ENCODE results near the gene EVI2B.
"Not testable (repeated sequence)": the region's sequence is repeated elsewhere in the genome, so short reads cannot be mapped to it uniquely, and the experiment has no call there.

EVI2B gene

GRCh38 chr17:31313982-31314781 is at the start of gene EVI2B:
Gene EVI2B (minus strand): TSS chr17:31314054. CDS start chr17:31305609, 8,445 bp downstream.
- no peak for DNase-seq (ENCODE audit: low read depth, low spot score)
- H3K9me3 ChIP-seq (ENCODE audit: control insufficient read depth, insufficient read depth, low read length): no peaks in the 10 kb centered on the region
- H3K27me3 ChIP-seq (ENCODE audit: control insufficient read depth, insufficient read depth, low read length): no peaks in the 10 kb centered on the region
- H3K4me3 ChIP-seq (ENCODE audit: low read length): no peak within 1 kb of the TSS
- H3K27ac ChIP-seq (ENCODE audit: low read length): no peak within 1 kb of the TSS
- no peaks in the 10 kb centered on the region for H3K36me3 ChIP-seq (ENCODE audit: control insufficient read depth, insufficient read depth, low read length)
- WGBS (ENCODE audit: insufficient coverage, insufficient read length): no CpG with 5 or more reads among the region's 3 CpGs
- H3K4me1 ChIP-seq (ENCODE audit: control insufficient read depth, insufficient read depth, low read length): no peaks in the 10 kb centered on the region

- Histone ChIP-seq H3K36me3 (ENCODE audit: control insufficient read depth, insufficient read depth, low read length) (no peaks in the 10 kb centered on the region; the same call in 1 of the 2 replicates), H3K27ac (ENCODE audit: low read length) (no peak overlapping the region), H3K4me3 (ENCODE audit: low read length) (no peak overlapping the region), H3K4me1 (ENCODE audit: control insufficient read depth, insufficient read depth, low read length) (no peaks in the 10 kb centered on the region), H3K27me3 (ENCODE audit: control insufficient read depth, insufficient read depth, low read length) (no peaks in the 10 kb centered on the region; the same call in 1 of the 2 replicates), H3K9me3 (ENCODE audit: control insufficient read depth, insufficient read depth, low read length) (no peaks in the 10 kb centered on the region)
- no CpG with 5 or more reads among the region's 3 CpGs for WGBS (ENCODE audit: insufficient coverage, insufficient read length)
- no peak for DNase-seq (ENCODE audit: low read depth, low spot score)
Observed at GRCh38 chr17:31357839-31358394, 44.1 kb upstream of the EVI2B start.

GRCh38 chr17:31357091-31357490 is 43.2 kb upstream of the EVI2B start:
- no peak for DNase-seq (ENCODE audit: low read depth, low spot score)
- no peaks in the 10 kb centered on the region for H3K4me1 ChIP-seq (ENCODE audit: control insufficient read depth, insufficient read depth, low read length)
- no peaks in the 10 kb centered on the region for H3K9me3 ChIP-seq (ENCODE audit: control insufficient read depth, insufficient read depth, low read length)
- no CpG with 5 or more reads among the region's 2 CpGs for WGBS (ENCODE audit: insufficient coverage, insufficient read length)
- no peak overlapping the region for H3K4me3 ChIP-seq (ENCODE audit: low read length)
- H3K27me3 ChIP-seq (ENCODE audit: control insufficient read depth, insufficient read depth, low read length): no peaks in the 10 kb centered on the region; the same call in 1 of the 2 replicates
- H3K36me3 ChIP-seq (ENCODE audit: control insufficient read depth, insufficient read depth, low read length): no peaks in the 10 kb centered on the region; the same call in 1 of the 2 replicates
- no peak overlapping the region for H3K27ac ChIP-seq (ENCODE audit: low read length)

- Histone ChIP-seq H3K4me1 (ENCODE audit: control insufficient read depth, insufficient read depth, low read length) (no peaks in the 10 kb centered on the region), H3K27me3 (ENCODE audit: control insufficient read depth, insufficient read depth, low read length) (no peaks in the 10 kb centered on the region; the same call in 1 of the 2 replicates), H3K36me3 (ENCODE audit: control insufficient read depth, insufficient read depth, low read length) (no peaks in the 10 kb centered on the region), H3K27ac (ENCODE audit: low read length) (no peak overlapping the region), H3K9me3 (ENCODE audit: control insufficient read depth, insufficient read depth, low read length) (no peaks in the 10 kb centered on the region), H3K4me3 (ENCODE audit: low read length) (no peak overlapping the region)
- DNase-seq (ENCODE audit: low read depth, low spot score): no peak
- no CpG with 5 or more reads among the region's 1 CpG for WGBS (ENCODE audit: insufficient coverage, insufficient read length)
Observed at GRCh38 chr17:31355935-31356334, 42.1 kb upstream of the EVI2B start.

- H3K9me3 ChIP-seq (ENCODE audit: control insufficient read depth, insufficient read depth, low read length): no peaks in the 10 kb centered on the region
- no peak for DNase-seq (ENCODE audit: low read depth, low spot score)
- no peak overlapping the region for H3K4me3 ChIP-seq (ENCODE audit: low read length)
- H3K27ac ChIP-seq (ENCODE audit: low read length): no peak overlapping the region
- no peaks in the 10 kb centered on the region for H3K36me3 ChIP-seq (ENCODE audit: control insufficient read depth, insufficient read depth, low read length)
- no peaks in the 10 kb centered on the region for H3K27me3 ChIP-seq (ENCODE audit: control insufficient read depth, insufficient read depth, low read length)
- H3K4me1 ChIP-seq (ENCODE audit: control insufficient read depth, insufficient read depth, low read length): no peaks in the 10 kb centered on the region
Observed at GRCh38 chr17:31349454-31349853, 35.6 kb upstream of the EVI2B start.

GRCh38 chr17:31345191-31345747 is 31.4 kb upstream of the EVI2B start:
- WGBS (ENCODE audit: insufficient coverage, insufficient read length): no CpG with 5 or more reads among the region's 34 CpGs
- H3K4me3 ChIP-seq (ENCODE audit: low read length); H3K27ac ChIP-seq (ENCODE audit: low read length); H3K27me3 ChIP-seq (ENCODE audit: control insufficient read depth, insufficient read depth, low read length); H3K9me3 ChIP-seq (ENCODE audit: control insufficient read depth, insufficient read depth, low read length); DNase-seq (ENCODE audit: low read depth, low spot score); H3K4me1 ChIP-seq (ENCODE audit: control insufficient read depth, insufficient read depth, low read length); H3K36me3 ChIP-seq (ENCODE audit: control insufficient read depth, insufficient read depth, low read length): not testable (repeated sequence)

- Histone ChIP-seq H3K27me3 (ENCODE audit: control insufficient read depth, insufficient read depth, low read length) (no peaks in the 10 kb centered on the region), H3K9me3 (ENCODE audit: control insufficient read depth, insufficient read depth, low read length) (no peaks in the 10 kb centered on the region), H3K4me3 (ENCODE audit: low read length) (no peak overlapping the region), H3K36me3 (ENCODE audit: control insufficient read depth, insufficient read depth, low read length) (peaks cover 2% of the 10 kb centered on the region; the same call in 1 of the 2 replicates), H3K4me1 (ENCODE audit: control insufficient read depth, insufficient read depth, low read length) (no peaks in the 10 kb centered on the region), H3K27ac (ENCODE audit: low read length) (no peak overlapping the region)
- DNase-seq (ENCODE audit: low read depth, low spot score): no peak
- no CpG with 5 or more reads among the region's 6 CpGs for WGBS (ENCODE audit: insufficient coverage, insufficient read length)
Observed at GRCh38 chr17:31339906-31340661, 26.2 kb upstream of the EVI2B start.

- DNase-seq (ENCODE audit: low read depth, low spot score): no peak
- Histone ChIP-seq H3K36me3 (ENCODE audit: control insufficient read depth, insufficient read depth, low read length) (no peaks in the 10 kb centered on the region), H3K4me1 (ENCODE audit: control insufficient read depth, insufficient read depth, low read length) (no peaks in the 10 kb centered on the region), H3K27me3 (ENCODE audit: control insufficient read depth, insufficient read depth, low read length) (no peaks in the 10 kb centered on the region), H3K27ac (ENCODE audit: low read length) (no peak overlapping the region), H3K4me3 (ENCODE audit: low read length) (no peak overlapping the region), H3K9me3 (ENCODE audit: control insufficient read depth, insufficient read depth, low read length) (no peaks in the 10 kb centered on the region)
Observed at GRCh38 chr17:31329221-31329620, 15.4 kb upstream of the EVI2B start.

- Histone ChIP-seq H3K36me3 (ENCODE audit: control insufficient read depth, insufficient read depth, low read length) (no peaks in the 10 kb centered on the region), H3K27ac (ENCODE audit: low read length) (no peak overlapping the region), H3K4me3 (ENCODE audit: low read length) (no peak overlapping the region), H3K27me3 (ENCODE audit: control insufficient read depth, insufficient read depth, low read length) (no peaks in the 10 kb centered on the region), H3K4me1 (ENCODE audit: control insufficient read depth, insufficient read depth, low read length) (no peaks in the 10 kb centered on the region), H3K9me3 (ENCODE audit: control insufficient read depth, insufficient read depth, low read length) (no peaks in the 10 kb centered on the region)
- no peak for DNase-seq (ENCODE audit: low read depth, low spot score)
Observed at GRCh38 chr17:31328160-31328535, 14.3 kb upstream of the EVI2B start.

- Histone ChIP-seq H3K4me1 (ENCODE audit: control insufficient read depth, insufficient read depth, low read length) (no peaks in the 10 kb centered on the region), H3K9me3 (ENCODE audit: control insufficient read depth, insufficient read depth, low read length) (no peaks in the 10 kb centered on the region), H3K4me3 (ENCODE audit: low read length) (no peak overlapping the region), H3K27ac (ENCODE audit: low read length) (no peak overlapping the region), H3K27me3 (ENCODE audit: control insufficient read depth, insufficient read depth, low read length) (no peaks in the 10 kb centered on the region), H3K36me3 (ENCODE audit: control insufficient read depth, insufficient read depth, low read length) (no peaks in the 10 kb centered on the region)
- no CpG with 5 or more reads among the region's 12 CpGs for WGBS (ENCODE audit: insufficient coverage, insufficient read length)
- DNase-seq (ENCODE audit: low read depth, low spot score): no peak
Observed at GRCh38 chr17:31327534-31328159, 13.8 kb upstream of the EVI2B start.

Measured in iPS DF 6.9 (cell line).